SK-N-SH (cell line): ENCODE measurements around the gene RBM4B.

Source experiments
- CTCF ChIP-seq: fragments of 200-600 bp; sonication (generic); IDR thresholded peaks from 2 replicates; pipeline ENCODE4 v1.6.1; 2017; ENCODE audit warnings: antibody characterized with exemption, mild to moderate bottlenecking, moderate library complexity
- EZH2phosphoT487 ChIP-seq: fragments of 200-600 bp; sonication (generic); IDR thresholded peaks from 2 replicates; pipeline ENCODE4 v1.6.1; 2017; ENCODE audit warnings: low read depth, mixed run types, mild to moderate bottlenecking, antibody characterized with exemption, moderate library complexity, borderline replicate concordance
- GATA2 ChIP-seq: sonication (generic); formaldehyde crosslinking; IDR thresholded peaks from 2 replicates; pipeline ENCODE4 v1.5.0; 2020; ENCODE audit warnings: mild to moderate bottlenecking, missing genetic modification reagents
- MAX ChIP-seq: IDR thresholded peaks from 2 replicates; pipeline ENCODE4 v1.4.0; 2012; ENCODE audit warnings: low read depth
- MEF2A ChIP-seq: IDR thresholded peaks from 2 replicates; pipeline ENCODE4 v1.4.0; 2012; ENCODE audit warnings: low read depth, borderline replicate concordance
- POLR2AphosphoS5 ChIP-seq: IDR thresholded peaks from 2 replicates; pipeline ENCODE4 v1.6.1; 2012; ENCODE audit warnings: low read depth, low read length
- SIN3A ChIP-seq: IDR thresholded peaks from 2 replicates; pipeline ENCODE4 v1.6.1; 2012; ENCODE audit warnings: low read depth, mild to moderate bottlenecking, low read length, moderate library complexity, borderline replicate concordance
- TAF1 ChIP-seq: IDR thresholded peaks from 2 replicates; pipeline ENCODE4 v1.6.1; 2012; ENCODE audit warnings: low read depth, mild to moderate bottlenecking, low read length, moderate library complexity, borderline replicate concordance
- TCF12 ChIP-seq: IDR thresholded peaks from 2 replicates; pipeline ENCODE4 v1.4.0; 2012
- USF2 ChIP-seq: fragments of 150-350 bp; IDR thresholded peaks from 2 replicates; pipeline ENCODE4 v1.6.1; 2017; ENCODE audit warnings: antibody characterized with exemption, low read length, low read depth, borderline replicate concordance
- YY1 ChIP-seq: IDR thresholded peaks from 2 replicates; pipeline ENCODE4 v1.4.0; 2012; ENCODE audit warnings: low read depth, mild to moderate bottlenecking

GRCh38 chr11:66716996-66717395, 39.3 kb upstream of the RBM4B start:
- no peak for TF ChIP-seq TCF12
- no peak for TF ChIP-seq CTCF
- TF ChIP-seq TAF1: no peak
- TF ChIP-seq USF2: no peak
- TF ChIP-seq GATA2 (CRISPR knock-in tag): no peak
- TF ChIP-seq EZH2phosphoT487: no peak
- TF ChIP-seq MAX: no peak
- TF ChIP-seq MEF2A: no peak
- TF ChIP-seq SIN3A: no peak
- no peak for TF ChIP-seq YY1
- TF ChIP-seq POLR2AphosphoS5: no peak
